ENCODE measurements around the gene ARHGAP18.

The ARHGAP18 gene

GRCh38 chr6:129725341-129725740, 15.4 kb upstream of the ARHGAP18 start:
- DNase-seq (ENCODE audit: low read depth in 2 of 3, low spot score in 1 of 3): no peak

DNA sequence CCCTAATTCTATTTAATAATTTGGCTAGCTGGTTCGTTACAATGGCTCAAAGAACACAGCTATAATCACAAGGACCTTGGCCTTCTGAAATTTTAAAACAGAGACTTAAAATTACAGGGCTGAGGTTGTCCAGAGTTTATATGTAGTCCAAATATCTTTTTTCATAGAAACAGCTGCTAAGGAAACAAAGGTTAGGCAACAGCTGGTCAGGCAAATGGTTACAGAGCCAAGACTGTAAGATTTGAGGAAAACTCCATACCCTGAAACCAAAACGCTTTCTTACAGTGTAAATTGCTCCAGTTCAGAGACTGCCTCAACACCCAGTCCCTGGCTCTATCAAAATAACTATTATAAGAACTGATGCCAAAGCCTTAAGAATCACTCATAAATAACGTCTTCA, 9.7 kb upstream of the ARHGAP18 start:
- no peak for DNase-seq (ENCODE audit: low read depth in 2 of 3, low spot score in 1 of 3)

DNA sequence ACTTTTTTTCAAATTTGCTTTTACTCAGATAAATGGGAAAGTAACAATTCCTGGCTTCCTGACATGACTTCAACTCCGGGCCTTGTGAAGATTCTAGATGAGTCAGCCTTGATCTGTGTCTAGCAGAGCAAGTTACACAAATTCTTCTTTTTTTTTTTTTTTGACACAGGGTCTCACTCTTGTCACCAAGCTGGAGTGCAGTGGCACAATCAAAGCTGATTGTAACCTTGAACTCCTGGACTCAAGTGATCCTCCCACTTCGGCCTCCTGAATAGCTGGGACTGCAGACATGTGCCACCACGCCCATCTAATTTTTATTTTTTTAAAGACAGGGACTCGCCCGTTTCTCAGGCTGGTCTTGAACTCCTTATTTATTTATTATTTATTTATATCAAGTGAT, 7.3 kb upstream of the ARHGAP18 start:
- no peak for DNase-seq (ENCODE audit: low read depth in 2 of 3, low spot score in 1 of 3)

DNA sequence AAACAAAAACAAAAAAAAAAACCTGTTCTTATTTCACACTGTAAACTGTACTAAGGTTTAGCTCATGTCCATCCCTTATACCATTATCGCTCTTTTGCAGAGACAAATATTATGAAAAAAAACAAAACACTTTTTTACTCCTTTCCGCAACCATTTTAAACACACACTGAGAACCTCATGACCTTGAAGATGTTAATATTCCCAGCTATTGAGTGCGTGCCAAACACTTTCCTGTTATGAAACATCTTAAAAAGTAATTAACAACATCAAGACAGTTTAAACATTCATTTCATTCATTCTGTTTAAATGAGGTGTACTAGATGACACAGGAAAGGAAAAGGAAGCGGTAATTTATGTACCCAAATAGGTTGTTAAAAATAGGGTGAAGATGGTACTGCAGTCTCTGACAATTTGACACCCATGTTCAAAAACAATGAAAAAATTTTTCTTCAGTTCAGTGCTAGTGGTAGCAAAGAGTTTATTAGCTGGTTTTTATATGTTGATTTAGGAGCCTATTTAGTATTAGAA, 3.9 kb upstream of the ARHGAP18 start:
- no peak for DNase-seq (ENCODE audit: low read depth in 2 of 3, low spot score in 1 of 3)

GRCh38 chr6:129711271-129711631, 1.3 kb upstream of the ARHGAP18 start:
- no peak for DNase-seq (ENCODE audit: low read depth in 2 of 3, low spot score in 1 of 3)

DNA sequence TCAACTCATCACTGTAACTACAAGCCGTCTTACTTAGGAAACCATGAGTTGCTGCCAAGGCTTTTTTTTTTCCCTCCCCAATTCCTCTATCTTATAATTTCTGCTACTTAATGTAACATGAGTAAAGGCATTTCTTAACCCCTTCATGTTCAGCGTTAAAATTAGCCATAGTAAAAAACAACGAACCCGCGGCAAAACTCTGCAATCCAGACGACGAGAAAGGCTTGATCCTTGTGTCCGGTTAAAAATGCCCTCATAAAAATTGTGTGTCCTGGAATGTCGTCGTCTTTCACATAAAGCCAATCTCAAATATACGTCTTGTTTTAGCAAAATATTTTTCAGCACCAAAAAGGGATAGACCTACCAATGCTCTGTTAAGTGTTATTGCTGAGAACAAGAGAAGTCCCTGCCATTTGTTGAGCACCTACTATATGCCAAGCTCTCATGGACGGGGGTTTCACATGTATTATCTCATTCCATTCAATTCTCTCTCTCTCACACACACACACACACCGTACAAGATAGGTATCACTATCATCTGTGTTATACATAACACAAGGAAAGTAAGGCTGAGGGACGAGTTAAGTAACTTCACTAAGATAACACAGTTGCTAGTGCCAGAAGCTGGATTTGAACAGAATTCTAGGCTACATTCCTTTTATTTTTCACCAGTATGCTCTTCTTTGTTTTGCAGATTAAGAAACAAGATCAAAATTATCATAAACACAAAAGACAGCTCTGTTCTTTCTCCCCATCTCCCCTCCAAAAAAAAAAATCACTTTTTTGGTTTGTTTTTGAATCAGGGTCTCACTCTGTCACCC, 683 bp upstream of the ARHGAP18 start:
- DNase-seq (ENCODE audit: low read depth in 2 of 3, low spot score in 1 of 3): no peak

- DNase-seq (ENCODE audit: low read depth in 2 of 3, low spot score in 1 of 3): no peak
Measured at GRCh38 chr6:129709196-129709768, 695 bp downstream of the ARHGAP18 start.

- DNase-seq (ENCODE audit: low read depth in 2 of 3, low spot score in 1 of 3): no peak
Measured at GRCh38 chr6:129708496-129709195, 1.3 kb downstream of the ARHGAP18 start.

DNA sequence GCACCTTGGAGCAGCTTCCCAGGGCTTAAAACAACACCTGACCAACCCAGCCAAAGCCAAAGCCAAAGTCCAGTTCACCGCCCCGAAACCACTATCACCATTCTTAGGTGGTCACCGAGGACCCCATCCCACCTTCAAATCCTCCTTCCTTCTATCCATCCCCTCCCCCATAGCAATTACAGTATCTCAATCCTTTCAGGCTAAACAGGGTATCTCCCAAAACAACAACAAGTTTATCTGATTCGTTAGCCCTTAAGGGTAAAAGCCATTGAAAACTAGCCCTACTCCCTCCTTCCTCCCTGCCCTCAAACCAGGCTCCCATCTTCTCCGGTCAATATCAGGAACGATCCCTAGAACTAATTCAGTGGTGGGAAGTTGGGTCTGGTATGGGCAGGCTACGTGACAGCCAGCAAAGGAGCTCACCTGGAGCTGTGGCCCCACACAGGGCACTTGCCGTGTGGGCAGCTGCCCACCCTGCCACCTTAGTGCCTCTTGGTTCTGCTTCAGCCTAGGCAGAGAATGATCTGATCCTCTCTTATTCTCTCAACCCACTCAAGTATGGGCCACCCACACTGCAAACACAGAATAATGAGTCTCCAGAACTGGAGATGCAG, 2.0 kb downstream of the ARHGAP18 start:
- DNase-seq (ENCODE audit: low read depth in 2 of 3, low spot score in 1 of 3): no peak

GRCh38 chr6:129707028-129707427, 2.9 kb downstream of the ARHGAP18 start:
- DNase-seq (ENCODE audit: low read depth in 2 of 3, low spot score in 1 of 3): no peak

- no peak for DNase-seq (ENCODE audit: low read depth in 2 of 3, low spot score in 1 of 3)
Measured at GRCh38 chr6:129705212-129705611, 4.8 kb downstream of the ARHGAP18 start.

DNA sequence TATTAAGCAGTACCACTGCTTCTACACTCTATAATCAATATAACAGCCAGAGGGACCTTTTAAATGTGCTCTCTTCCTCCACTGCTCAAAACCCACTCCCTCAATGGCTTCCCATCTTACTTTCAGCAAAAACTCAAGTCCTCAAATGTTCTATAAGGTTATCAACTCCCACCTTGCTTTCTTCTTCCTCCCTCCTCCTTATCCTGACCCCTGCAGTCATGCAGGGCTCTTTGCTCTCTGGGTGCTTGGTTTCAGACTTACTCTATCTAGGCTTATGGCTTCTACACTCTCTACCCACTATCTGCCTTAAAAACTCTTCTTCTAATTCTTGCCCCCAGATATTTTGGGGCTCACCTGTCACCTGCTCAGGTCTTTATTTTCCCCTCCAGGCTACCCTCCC, 5.3 kb downstream of the ARHGAP18 start:
- DNase-seq (ENCODE audit: low read depth in 2 of 3, low spot score in 1 of 3): no peak

- DNase-seq (ENCODE audit: low read depth in 2 of 3, low spot score in 1 of 3): no peak
Measured at GRCh38 chr6:129701721-129702455, 8.1 kb downstream of the ARHGAP18 start.

DNA sequence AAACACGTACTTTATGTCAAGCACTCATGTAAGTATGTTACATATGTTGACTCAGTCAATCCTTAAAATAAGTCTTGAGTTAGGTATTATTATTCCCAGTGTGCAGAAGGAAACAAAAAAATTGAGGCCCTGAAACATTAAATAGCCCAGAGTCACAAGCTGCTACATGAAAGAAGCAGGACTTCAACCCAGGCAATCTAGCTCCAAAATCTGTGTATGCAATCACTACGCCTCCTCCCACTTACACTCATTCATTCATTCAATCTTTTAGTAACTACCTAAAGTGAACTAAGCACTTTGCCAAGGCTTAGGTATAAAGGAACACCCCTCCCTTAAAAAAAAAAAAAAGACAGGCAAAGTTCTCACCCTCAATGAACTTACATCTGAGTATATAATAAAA, 9.3 kb downstream of the ARHGAP18 start:
- DNase-seq (ENCODE audit: low read depth in 2 of 3, low spot score in 1 of 3): no peak

- DNase-seq (ENCODE audit: low read depth in 2 of 3, low spot score in 1 of 3): no peak
Measured at GRCh38 chr6:129699659-129700058, 10.3 kb downstream of the ARHGAP18 start.

GRCh38 chr6:129698430-129698829, 11.5 kb downstream of the ARHGAP18 start:
- DNase-seq (ENCODE audit: low read depth in 2 of 3, low spot score in 1 of 3): no peak

DNA sequence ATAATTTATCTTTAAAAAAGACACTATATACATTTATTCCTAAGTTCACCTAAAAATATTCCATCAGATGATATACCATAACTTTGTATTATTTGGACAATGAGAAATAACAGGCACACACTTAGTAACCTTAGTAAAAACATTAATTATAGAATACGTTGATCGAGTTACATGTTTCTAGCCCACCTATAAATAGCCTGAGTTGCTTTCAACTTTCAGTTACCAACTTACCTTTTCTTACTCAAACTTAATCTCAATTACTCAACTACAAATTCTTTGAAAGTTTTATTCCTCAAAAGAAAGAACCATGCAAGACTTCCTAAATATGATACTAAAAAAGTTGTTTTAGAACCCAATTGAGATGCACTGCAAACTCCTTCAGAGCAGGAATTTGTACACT, 12.2 kb downstream of the ARHGAP18 start:
- no peak for DNase-seq (ENCODE audit: low read depth in 2 of 3, low spot score in 1 of 3)

DNA sequence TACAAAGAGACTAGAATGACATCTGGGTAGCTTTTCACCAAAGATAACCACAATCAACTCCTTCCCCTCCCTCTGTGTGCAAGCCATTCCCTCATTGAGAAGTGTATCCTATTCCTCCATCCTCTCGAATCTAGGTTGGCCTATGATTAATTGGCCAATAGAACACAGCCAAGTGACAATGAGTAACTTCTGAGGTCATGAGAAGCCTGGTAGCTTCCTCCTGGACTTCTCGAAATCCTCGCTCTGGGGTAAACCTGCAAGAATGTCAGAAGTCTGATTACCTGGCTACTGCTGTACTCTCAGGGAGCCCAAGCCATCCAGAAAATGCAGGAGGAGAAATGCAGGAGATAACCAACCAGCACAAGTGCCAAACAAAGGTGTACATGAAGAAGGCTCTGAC, 13.1 kb downstream of the ARHGAP18 start:
- no peak for DNase-seq (ENCODE audit: low read depth in 2 of 3, low spot score in 1 of 3)

DNA sequence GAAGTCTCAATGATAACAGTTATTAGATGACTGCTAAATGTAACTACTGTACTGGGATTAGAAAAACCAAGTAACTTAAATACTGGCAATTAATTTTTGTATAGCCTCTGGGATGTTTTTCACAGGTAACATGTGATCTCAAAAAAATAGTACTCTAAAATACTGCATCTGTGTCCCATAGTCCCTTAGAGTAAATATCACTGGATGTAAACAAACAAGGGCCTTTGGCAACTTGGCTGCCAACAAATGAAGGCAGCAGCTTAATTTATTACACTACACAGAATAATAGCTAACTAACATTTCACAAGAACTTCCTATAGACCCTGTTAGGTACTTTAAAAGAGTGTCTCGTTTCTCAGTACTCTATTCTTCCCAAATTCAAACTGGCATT, 14.0 kb downstream of the ARHGAP18 start:
- no peak for DNase-seq (ENCODE audit: low read depth in 2 of 3, low spot score in 1 of 3)

GRCh38 chr6:129695373-129696027, 14.5 kb downstream of the ARHGAP18 start:
- peak in 1 of 3 donors; percentile 20 for DNase-seq (ENCODE audit: low read depth in 2 of 3, low spot score in 1 of 3)

DNA sequence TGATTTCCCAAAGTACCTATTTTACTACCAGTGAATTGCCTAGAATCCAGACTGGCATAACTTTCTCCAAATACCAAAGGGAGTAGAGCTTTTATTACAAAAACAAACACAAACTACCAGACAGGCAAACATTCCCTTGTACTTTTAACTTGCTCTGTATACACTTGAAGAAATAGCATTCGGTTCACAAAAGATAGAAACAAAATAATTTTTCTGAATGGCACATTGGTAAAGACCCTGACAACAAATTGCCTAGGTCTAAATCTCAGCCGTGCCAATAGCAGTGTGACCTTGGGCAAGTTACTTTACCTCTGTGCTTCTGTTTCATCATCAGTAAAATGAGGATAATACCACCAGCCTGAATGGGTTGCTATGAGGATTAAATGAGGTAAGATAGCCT, 15.9 kb downstream of the ARHGAP18 start:
- no peak for DNase-seq (ENCODE audit: low read depth in 2 of 3, low spot score in 1 of 3)

Data from stimulated activated CD4-positive, alpha-beta T cell treated with anti-CD3 and anti-CD28 coated beads, Interleukin-12 subunit alpha, Interleukin-12 subunit beta, amount 100 ng/mL, for 48 hours (primary cell).